DOHH2 (cell line): Measurements from ENCODE around the gene NAT9.

Experiments
- EZH2phosphoT487 ChIP-seq: fragments of 200-600 bp; sonication (generic); IDR thresholded peaks from 2 replicates; pipeline ENCODE4 v1.6.1; 2017; ENCODE audit warnings: borderline replicate concordance, mild to moderate bottlenecking, antibody characterized with exemption, low read length, moderate library complexity, mixed read lengths
- TF ChIP-seq, protein P1 (sequence below): fragments of 200-600 bp; sonication (generic); IDR thresholded peaks from one replicate; pipeline ENCODE4 v1.5.1; 2014; ENCODE audit warnings: antibody characterized with exemption, mild to moderate bottlenecking, low read depth, low read length; ENCODE audit not compliant: poor library complexity, severe bottlenecking

- TF ChIP-seq, protein P1, sequence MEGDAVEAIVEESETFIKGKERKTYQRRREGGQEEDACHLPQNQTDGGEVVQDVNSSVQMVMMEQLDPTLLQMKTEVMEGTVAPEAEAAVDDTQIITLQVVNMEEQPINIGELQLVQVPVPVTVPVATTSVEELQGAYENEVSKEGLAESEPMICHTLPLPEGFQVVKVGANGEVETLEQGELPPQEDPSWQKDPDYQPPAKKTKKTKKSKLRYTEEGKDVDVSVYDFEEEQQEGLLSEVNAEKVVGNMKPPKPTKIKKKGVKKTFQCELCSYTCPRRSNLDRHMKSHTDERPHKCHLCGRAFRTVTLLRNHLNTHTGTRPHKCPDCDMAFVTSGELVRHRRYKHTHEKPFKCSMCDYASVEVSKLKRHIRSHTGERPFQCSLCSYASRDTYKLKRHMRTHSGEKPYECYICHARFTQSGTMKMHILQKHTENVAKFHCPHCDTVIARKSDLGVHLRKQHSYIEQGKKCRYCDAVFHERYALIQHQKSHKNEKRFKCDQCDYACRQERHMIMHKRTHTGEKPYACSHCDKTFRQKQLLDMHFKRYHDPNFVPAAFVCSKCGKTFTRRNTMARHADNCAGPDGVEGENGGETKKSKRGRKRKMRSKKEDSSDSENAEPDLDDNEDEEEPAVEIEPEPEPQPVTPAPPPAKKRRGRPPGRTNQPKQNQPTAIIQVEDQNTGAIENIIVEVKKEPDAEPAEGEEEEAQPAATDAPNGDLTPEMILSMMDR = no peak
- TF ChIP-seq EZH2phosphoT487 = no peak
These were observed 14.2 kb downstream of the NAT9 start for GRCh38 chr17:74761931-74762330.
